Measurements from ENCODE around the gene MYOG. TPM values are rescaled to one million over a fixed set of nuclear protein-coding genes. Genes with fewer than 3 reads are reported as not detected.

The MYOG gene
- total RNA-seq, 1 experiment from 2014 or later, result not detected

DNA sequence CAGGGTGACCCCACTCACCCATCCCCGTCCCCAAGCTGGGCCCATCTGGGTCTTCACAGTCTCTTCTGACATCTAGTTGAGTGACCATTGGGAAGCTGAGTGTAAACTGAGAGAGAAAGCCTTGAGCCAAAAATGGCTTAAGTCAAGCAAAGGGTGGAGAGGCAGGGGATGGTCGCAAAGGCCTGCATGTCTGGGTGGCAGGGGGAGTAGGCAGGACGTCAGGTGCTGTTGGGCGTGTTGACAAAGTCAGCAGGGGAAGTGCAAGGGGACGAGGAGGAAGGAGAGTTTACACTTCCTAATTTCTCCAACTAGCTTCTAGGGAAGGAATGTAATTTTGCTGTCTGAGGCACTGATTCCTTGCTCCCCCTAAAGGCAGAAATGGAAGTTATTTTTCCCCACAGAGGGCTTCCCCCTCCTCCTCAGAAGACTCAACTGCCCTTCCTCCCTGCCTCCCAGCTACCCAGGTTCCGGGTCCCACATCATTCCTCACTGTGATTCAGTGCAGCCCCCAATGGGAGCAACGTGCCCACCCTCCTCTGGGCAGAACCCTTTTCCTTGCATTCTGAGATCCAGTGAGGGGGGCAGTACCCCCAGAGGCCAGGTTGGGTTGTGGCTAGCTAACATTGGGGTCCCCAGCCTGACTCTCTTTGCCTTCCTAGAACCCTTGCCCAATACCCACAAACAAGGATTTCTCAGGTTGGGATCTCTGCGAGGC lies 40.5 kb upstream of the MYOG start:
- TF ChIP-seq, protein P1, sequence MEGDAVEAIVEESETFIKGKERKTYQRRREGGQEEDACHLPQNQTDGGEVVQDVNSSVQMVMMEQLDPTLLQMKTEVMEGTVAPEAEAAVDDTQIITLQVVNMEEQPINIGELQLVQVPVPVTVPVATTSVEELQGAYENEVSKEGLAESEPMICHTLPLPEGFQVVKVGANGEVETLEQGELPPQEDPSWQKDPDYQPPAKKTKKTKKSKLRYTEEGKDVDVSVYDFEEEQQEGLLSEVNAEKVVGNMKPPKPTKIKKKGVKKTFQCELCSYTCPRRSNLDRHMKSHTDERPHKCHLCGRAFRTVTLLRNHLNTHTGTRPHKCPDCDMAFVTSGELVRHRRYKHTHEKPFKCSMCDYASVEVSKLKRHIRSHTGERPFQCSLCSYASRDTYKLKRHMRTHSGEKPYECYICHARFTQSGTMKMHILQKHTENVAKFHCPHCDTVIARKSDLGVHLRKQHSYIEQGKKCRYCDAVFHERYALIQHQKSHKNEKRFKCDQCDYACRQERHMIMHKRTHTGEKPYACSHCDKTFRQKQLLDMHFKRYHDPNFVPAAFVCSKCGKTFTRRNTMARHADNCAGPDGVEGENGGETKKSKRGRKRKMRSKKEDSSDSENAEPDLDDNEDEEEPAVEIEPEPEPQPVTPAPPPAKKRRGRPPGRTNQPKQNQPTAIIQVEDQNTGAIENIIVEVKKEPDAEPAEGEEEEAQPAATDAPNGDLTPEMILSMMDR (IDR thresholded peaks at IDR 0.05; ENCODE audit: unreplicated experiment), result peak; percentile 41
- DNase-seq (ENCODE audit: unreplicated experiment), result peak; percentile 47
- ChIA-PET POLR2A (interaction anchor here (0.7 to 0.8 kb wide), 2 partner anchors 262 to 345 kb away, joined by 4 read pairs; no protein-coding TSS in a partner anchor), CTCF (interaction anchor here (0.5 to 10.9 kb wide), 23 partner anchors 8 to 1078 kb away, joined by 3 to 103 read pairs (median 4); no protein-coding TSS in a partner anchor)
- Mint-ChIP-seq H3K27ac (ENCODE audit: low read depth, unreplicated experiment) (no peak overlapping the region), H3K36me3 (ENCODE audit: insufficient read depth, unreplicated experiment) (no peaks in the 10 kb centered on the region), H3K4me3 (ENCODE audit: unreplicated experiment) (peak overlapping the region; percentile 72), H3K4me1 (ENCODE audit: insufficient read depth, unreplicated experiment) (peaks cover 18% of the 10 kb centered on the region), H3K9me3 (ENCODE audit: unreplicated experiment) (no peaks in the 10 kb centered on the region), H3K27me3 (ENCODE audit: insufficient read depth, unreplicated experiment) (peaks cover 28% of the 10 kb centered on the region)
- intact Hi-C loops (cut with micrococcal nuclease), result no loop called here
- no TSS peak for BruUV-seq (replicated peaks)

DNA sequence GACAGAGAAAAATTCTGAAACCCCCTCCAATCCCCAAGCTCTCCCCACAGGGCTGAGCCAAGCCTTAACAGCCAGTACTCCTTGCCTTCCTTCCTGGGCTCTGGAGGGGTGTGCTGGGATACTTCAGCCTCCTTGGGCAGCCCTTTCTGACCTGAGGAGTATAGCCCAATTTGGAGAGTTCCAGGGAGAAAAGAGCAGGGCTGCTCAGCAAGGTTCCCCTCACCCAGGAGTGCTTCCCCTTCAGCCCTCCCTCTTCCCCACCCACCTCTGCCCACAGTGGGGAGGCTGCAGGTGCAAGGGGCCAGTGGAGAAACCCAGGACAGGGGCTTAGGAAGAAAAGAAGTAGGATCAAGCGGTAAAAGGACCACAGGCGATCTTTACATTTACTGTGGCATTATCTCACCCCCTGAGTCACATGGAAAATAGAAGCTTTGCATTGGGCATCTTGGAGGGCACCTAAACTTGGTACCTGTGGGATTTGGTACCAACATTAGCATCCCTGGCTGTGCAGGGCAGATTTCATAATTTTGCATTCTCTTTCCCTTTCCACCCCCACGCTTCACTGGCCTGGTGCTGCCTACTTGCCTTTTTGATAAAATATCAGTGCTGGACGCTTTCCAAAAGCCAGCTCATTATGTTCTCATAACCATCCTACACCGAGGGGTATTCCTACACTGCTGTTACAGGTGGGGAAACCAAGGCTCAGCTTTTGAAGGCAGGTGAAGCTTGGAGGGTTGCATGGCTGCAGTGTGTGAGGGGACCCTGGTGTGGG lies 38.9 kb upstream of the MYOG start:
- DNase-seq (ENCODE audit: unreplicated experiment), result peak; percentile 71
- POLR2A ChIA-PET, result interaction anchor here (0.6 to 1.5 kb wide), 2 partner anchors 8 to 1882 kb away, joined by 4 to 5 read pairs; no protein-coding TSS in a partner anchor
- no peak overlapping the region for H3K4me3 Mint-ChIP-seq (ENCODE audit: unreplicated experiment)
- CTCF ChIA-PET, result interaction anchor here (0.7 to 10.9 kb wide), 14 partner anchors 7 to 144 kb away, joined by 3 to 103 read pairs (median 5); no protein-coding TSS in a partner anchor
- no TSS peak for BruUV-seq (replicated peaks)
- no peaks in the 10 kb centered on the region for H3K36me3 Mint-ChIP-seq (ENCODE audit: insufficient read depth, unreplicated experiment)
- peaks cover 18% of the 10 kb centered on the region for H3K4me1 Mint-ChIP-seq (ENCODE audit: insufficient read depth, unreplicated experiment)
- TF ChIP-seq, protein P1 (IDR thresholded peaks at IDR 0.05; ENCODE audit: unreplicated experiment), result no peak
- no peak overlapping the region for H3K27ac Mint-ChIP-seq (ENCODE audit: low read depth, unreplicated experiment)
- intact Hi-C loops (cut with micrococcal nuclease), result no loop called here
- H3K27me3 Mint-ChIP-seq (ENCODE audit: insufficient read depth, unreplicated experiment), result peaks cover 43% of the 10 kb centered on the region
- no peaks in the 10 kb centered on the region for H3K9me3 Mint-ChIP-seq (ENCODE audit: unreplicated experiment)

DNA sequence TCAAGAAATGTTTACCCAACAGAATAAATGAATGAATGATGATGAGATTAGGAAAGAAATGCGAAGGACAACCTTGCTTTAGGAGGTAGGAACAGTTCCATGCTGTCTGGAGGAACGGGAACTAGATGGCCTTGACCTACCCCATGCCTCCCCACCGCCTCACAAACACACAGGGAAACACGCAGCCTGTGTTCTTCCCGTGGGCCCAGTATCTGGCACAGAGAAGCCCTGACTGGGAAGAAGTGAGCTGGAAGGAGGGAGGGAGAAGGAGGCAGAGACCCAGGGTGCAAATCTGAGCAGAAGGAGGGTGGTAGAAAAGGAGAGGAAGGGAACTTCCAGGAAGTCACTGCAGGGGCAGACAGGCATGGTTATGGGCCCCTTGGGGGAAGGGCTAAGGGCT lies 38.2 kb upstream of the MYOG start:
- Mint-ChIP-seq H3K4me1 (ENCODE audit: insufficient read depth, unreplicated experiment) (peaks cover 12% of the 10 kb centered on the region), H3K36me3 (ENCODE audit: insufficient read depth, unreplicated experiment) (no peaks in the 10 kb centered on the region), H3K27ac (ENCODE audit: low read depth, unreplicated experiment) (no peak overlapping the region), H3K27me3 (ENCODE audit: insufficient read depth, unreplicated experiment) (peaks cover 51% of the 10 kb centered on the region), H3K4me3 (ENCODE audit: unreplicated experiment) (no peak overlapping the region), H3K9me3 (ENCODE audit: unreplicated experiment) (no peaks in the 10 kb centered on the region)
- ChIA-PET CTCF (interaction anchor here (0.6 to 10.9 kb wide), 7 partner anchors 14 to 364 kb away, joined by 3 to 103 read pairs (median 4); no protein-coding TSS in a partner anchor), POLR2A (interaction anchor here (1.5 kb wide), 1 partner anchor 9 kb away, joined by 4 read pairs; no protein-coding TSS in a partner anchor)
- no peak for DNase-seq (ENCODE audit: unreplicated experiment)
- no TSS peak for BruUV-seq (replicated peaks)
- intact Hi-C loops (cut with micrococcal nuclease), result no loop called here
- TF ChIP-seq, protein P1 (IDR thresholded peaks at IDR 0.05; ENCODE audit: unreplicated experiment), result no peak

DNA sequence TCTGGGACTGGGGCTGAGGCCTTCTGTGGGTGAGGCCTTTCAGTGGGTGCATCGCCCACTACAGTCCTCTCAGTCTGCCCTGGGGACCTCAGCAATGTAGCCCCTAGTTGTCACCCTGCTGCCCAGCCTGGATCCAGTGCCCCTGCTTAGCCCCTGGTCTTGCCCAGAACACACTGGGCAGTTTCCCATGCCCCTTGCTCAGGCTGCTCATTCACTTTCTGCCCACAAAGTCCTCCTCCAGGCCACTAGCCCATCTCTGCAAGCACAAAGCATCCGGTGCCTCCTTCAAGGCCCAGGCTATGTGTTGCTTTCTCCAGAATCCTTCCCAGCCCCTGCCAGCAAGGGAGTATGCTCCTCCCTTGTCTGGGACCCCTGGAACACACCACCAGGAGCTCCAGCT lies 36.3 kb upstream of the MYOG start:
- ChIA-PET POLR2A (interaction anchor here (1.3 to 2.0 kb wide), 2 partner anchors 19 to 30 kb away, joined by 3 to 5 read pairs; no protein-coding TSS in a partner anchor), CTCF (interaction anchor here (0.7 to 10.9 kb wide), 3 partner anchors 29 to 82 kb away, joined by 3 to 103 read pairs (median 37); no protein-coding TSS in a partner anchor)
- Mint-ChIP-seq H3K4me1 (ENCODE audit: insufficient read depth, unreplicated experiment) (peaks cover 10% of the 10 kb centered on the region), H3K36me3 (ENCODE audit: insufficient read depth, unreplicated experiment) (no peaks in the 10 kb centered on the region), H3K4me3 (ENCODE audit: unreplicated experiment) (no peak overlapping the region), H3K9me3 (ENCODE audit: unreplicated experiment) (no peaks in the 10 kb centered on the region), H3K27me3 (ENCODE audit: insufficient read depth, unreplicated experiment) (peaks cover 56% of the 10 kb centered on the region), H3K27ac (ENCODE audit: low read depth, unreplicated experiment) (no peak overlapping the region)
- DNase-seq (ENCODE audit: unreplicated experiment), result no peak
- intact Hi-C loops (cut with micrococcal nuclease), result no loop called here
- TF ChIP-seq, protein P1 (IDR thresholded peaks at IDR 0.05; ENCODE audit: unreplicated experiment), result no peak
- no TSS peak for BruUV-seq (replicated peaks)

Measured in MCF 10A (cell line).